GM08714 (cell line): ENCODE data around the gene PERCC1.

Experiments used
- H3K4me3 ChIP-seq: fragments of 200-500 bp; sonication (Bioruptor generic); 2 replicates; pipeline ENCODE4 v1.5.1; 2014; ENCODE audit warnings: mild to moderate bottlenecking, low read length, inconsistent platforms
- ZNF274 ChIP-seq: IDR thresholded peaks from 2 replicates; pipeline ENCODE4 v1.6.1; 2012; ENCODE audit warnings: mild to moderate bottlenecking, low read depth, low read length

PERCC1 gene

GRCh38 chr16:1425616-1426370 lies 5.1 kb upstream of the PERCC1 start:
- H3K4me3 ChIP-seq = no peak overlapping the region
- TF ChIP-seq ZNF274 = no peak

DNA sequence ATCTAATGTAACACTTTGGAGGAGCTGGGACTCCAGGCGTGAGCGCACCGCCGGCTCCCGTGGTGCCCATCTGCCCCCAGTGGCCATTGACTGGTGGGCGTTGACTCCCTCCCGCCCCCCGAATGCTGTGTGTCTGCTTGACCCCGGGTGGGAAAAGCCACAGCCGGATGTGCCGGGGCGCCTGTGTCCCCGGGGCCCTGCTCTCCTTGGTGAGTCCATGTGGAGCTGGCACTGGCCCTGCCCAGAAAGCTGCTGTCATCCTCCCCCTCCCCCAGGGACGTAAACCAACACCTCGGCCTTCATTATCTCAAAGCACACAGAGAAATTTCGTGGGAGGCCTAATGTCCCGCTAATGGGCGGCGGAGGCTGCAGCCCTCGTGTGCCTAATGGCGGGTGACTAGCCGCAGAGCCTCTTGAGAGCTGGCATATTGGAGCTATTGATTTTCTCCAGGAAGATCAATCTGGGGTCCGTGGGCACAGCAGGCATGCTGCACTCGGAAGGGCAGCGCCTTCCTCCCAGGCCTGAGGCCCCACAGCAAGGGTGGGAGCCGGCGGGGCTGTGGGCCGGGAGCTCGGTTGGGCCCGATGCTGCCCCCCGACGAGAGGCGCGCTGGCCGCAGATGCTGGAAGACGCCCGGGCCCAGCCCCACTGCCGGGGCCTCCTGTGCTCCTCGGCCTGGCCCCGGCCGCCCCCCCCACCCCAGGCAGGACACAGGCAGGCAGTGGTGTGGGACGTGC lies 4.0 kb upstream of the PERCC1 start:
- no peak overlapping the region for H3K4me3 ChIP-seq
- no peak for TF ChIP-seq ZNF274

DNA sequence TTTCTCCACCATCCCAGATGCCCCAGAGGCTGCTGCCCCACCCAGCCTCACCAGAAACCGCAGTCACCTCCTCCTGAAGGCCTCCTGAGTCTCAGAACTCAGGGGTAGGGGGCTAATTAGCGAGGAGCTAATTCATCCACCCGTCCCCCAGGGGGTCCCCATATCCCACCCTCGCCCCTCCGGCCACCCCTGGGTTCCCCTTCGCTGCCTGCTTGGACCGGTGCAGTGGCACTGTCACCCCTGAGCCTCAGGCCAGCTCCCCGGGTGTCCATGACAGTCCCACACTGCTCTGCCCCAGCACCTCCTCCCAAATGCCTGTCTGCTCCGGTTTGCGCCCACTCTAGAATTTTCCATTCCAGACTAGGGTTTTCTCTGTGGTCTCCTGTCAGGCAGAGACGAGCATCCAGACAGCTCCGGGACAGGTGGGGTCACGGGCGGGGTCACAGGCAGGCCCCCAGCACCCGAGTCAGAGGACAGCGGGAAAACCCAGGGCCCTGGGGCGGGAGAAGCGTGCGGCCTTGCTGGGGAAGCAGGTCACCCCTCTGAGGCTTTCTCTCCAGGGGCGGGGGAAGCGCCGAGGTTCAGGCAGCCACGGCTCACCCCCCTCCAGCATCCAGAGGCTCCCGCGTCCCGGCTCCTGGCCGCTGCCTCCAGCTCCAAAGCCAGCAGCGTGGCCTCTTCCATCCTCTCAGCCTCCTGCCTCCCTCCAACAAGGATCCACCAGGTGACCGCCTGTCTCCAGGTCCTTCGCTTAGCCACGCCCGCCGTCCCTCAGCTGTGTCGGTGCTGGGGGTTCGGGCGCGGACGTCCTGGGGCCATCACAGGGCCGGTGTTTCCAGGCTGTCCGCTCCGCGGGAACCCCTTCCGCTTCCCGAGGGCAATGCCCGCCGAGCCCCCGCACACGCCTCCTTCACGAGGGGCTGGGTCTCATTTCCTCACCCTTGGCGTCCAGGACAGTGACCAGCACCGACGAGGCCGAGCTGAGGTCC lies 3.1 kb upstream of the PERCC1 start:
- no peak for TF ChIP-seq ZNF274
- H3K4me3 ChIP-seq = no peak overlapping the region

- no peak overlapping the region for H3K4me3 ChIP-seq
- no peak for TF ChIP-seq ZNF274
These were observed 2.4 kb upstream of the PERCC1 start for GRCh38 chr16:1428511-1428910.

DNA sequence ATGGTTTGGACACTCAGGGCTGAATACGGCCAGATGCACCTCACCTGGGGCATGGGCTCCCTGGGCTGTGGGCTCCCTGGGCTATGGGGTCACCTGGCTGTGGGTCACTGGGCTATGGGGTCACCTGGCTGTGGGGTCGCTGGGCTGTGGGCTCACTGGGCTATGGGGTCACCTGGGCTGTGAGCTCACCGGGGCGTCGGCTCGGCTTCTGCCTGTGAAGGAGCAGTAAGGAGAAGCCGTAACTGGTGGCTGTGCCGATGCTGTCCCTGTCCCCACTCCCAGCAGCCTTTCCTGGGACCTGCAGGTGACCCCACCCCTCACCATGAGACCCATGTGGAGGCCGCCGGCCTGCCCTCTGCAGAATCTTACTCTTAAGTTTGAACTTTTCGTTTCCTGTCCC lies 1.9 kb upstream of the PERCC1 start:
- H3K4me3 ChIP-seq = no peak overlapping the region
- TF ChIP-seq ZNF274 = no peak

DNA sequence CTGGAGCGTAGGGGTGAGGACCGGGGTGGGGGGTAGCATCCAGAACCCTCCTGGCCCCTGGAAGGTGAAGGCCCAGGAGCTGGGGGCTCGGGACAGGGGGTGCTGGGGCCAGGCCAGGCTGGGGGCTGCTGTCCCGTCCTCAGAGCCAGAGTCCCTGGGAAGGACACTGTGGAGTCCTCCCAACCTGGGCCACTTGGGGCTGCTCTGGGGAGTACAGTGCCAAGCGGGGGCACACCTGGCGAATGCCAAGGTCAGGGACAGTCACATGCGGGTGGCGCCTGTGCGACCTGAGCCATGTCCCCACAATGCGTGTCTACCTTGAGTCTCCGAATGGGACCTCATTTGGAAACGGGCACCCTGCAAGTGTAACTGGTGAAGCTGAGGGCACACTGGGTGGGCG lies 1.2 kb upstream of the PERCC1 start:
- TF ChIP-seq ZNF274 = no peak

DNA sequence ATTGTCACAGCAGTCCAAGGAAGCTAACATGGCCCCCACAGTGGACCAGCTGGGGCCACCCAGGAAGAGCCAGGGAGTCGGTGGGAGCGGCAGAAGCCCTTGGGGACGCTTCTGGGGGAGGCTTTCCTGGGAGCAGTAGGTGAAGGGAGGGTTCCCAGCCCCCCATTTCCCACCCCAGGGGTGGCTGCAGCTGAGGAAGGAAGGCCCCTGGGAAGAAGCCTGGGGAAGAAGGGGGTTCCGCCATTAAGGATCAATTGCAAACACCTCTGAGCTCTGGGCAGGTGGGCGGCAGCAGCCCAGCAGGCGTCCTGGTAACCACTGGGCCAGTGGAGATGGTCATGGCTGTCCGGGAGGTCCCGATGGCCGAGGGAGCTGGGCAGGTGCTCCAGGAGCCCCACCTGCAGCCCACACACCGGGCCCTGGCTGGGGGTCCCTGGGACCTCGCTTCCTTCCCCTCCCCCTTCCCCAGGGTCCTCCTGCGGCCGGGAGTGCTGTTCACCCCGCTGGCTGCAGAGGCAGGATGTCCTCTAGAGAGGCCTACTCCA lies 592 bp upstream of the PERCC1 start:
- no peak for TF ChIP-seq ZNF274
- H3K4me3 ChIP-seq = no peak overlapping the region

More for the DNA sequence above, 1.2 kb upstream of the PERCC1 start:
- no peak overlapping the region for H3K4me3 ChIP-seq

DNA sequence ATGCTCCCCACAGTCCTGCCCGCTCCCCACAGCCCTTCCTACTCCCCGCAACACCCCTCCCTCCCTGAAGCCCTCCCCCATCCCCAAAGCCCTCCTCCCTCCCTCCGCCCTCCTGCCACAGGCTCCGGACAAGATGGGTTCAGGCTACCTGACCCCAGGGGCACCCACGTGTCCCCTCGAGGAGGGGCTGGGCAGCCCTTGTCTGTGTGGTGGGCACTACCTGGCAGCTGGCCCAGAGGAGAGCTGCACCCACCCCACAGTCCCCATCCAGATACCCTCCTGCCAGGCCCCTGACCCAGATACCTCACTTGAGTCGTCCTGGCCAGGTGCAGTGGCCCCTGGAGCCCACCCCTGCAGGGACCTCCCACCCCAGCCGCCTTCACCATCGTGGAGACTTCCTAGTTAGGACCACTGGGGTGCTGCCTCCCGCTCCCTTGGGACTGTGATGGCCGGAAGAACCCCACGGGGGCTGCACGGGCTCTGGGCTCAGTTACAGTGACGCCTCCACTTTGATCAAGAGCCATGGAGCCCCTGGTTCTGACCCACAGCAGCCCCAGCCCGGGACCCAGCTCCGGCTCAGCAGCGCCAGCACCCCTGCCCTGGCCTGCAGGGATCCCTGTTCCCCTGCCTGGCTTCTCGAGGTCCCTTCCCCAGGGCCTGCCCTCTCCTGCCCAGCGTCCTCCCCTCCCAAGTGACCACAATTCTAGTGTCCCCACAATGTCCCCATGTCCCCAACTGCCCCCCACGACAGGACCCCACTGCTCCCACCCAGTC lies 806 bp downstream of the PERCC1 start:
- H3K4me3 ChIP-seq = no peak overlapping the region
- no peak for TF ChIP-seq ZNF274

DNA sequence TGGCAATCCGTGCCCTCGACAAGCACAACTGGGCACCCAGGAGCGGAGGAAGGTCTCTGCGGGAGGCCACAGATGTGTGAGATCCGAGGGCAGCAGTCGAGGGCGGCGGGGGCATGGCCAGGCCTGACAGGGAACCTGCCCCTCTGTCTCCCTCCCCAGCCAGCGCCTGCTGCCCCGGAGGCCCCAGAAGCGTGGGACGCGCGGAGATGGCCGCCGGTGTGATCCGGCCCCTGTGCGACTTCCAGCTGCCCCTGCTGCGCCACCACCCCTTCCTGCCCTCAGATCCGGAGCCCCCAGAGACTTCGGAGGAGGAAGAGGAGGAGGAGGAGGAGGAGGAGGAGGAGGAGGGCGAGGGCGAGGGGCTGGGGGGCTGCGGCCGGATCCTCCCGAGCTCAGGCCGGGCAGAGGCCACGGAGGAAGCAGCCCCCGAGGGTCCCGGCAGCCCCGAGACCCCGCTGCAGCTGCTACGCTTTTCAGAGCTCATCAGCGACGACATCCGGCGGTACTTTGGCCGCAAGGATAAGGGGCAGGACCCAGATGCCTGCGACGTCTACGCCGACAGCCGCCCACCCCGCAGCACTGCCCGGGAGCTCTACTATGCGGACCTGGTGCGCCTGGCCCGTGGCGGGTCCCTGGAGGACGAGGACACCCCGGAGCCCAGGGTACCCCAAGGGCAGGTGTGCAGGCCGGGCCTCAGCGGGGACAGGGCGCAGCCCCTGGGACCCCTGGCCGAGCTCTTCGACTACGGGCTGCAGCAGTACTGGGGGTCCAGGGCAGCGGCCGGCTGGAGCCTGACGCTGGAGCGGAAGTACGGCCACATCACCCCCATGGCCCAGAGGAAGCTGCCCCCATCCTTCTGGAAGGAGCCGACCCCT lies 1.7 kb downstream of the PERCC1 start:
- no peak overlapping the region for H3K4me3 ChIP-seq
- TF ChIP-seq ZNF274 = no peak

- no peak for TF ChIP-seq ZNF274
- no peak overlapping the region for H3K4me3 ChIP-seq
These were observed 2.3 kb downstream of the PERCC1 start for GRCh38 chr16:1433263-1433560.

DNA sequence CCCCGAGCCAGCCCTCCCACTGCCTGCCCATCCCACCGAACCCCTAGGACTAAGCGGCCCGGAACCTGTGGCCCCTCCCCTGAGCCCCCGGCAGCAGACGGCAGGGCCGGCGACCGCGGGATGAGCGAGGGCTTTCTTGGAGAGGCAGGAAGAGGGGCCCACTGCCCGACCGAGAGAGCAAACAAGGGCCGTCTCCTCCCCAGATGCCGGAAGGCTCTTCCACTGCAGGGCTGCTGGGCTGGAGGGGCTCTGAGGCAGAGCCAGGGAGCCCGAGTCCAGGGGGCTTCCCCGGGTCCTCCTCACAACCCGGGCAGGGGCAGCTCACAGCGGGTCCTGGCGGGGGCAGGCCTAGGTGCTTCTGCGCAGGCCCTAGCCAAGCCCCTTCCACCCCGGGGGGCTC lies 2.9 kb downstream of the PERCC1 start:
- no peak for TF ChIP-seq ZNF274
- no peak overlapping the region for H3K4me3 ChIP-seq
